Right hindlimb (tissue), 1 donor: ENCODE results near the gene CRCP.
A peak's percentile ranks its signal among the peaks of the same experiment; 100 is the strongest.

Experiments
- DNase-seq: peaks from one replicate; pipeline ENCODE4 v3.0.0-alpha.2; 2018

The CRCP gene

DNA sequence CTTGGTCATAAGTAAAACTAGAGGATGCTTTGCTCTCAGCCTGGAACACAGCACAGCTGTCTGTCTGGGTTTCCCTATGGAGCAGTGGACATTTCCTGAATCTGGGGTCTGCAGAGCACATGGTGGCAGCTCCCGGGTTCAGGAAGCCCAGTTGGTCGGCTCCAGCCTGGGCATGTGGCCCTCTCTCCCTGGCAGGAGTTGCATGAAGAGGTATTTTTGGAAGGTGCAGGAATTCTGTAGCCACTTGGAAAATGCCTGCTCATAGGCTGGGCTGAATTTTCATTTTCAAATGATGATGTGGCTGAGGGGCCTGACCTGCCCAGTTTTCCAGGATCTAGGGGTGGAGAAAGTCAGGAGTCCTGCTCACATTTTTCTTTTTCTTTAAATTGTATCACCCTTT, 83.8 kb downstream of the CRCP start:
- peak; percentile 44 for DNase-seq

GRCh38 chr7:66198956-66199355, 84.3 kb downstream of the CRCP start:
- no peak for DNase-seq

GRCh38 chr7:66202441-66202840, 87.8 kb downstream of the CRCP start:
- DNase-seq = no peak
